ENCODE data around the gene GNAT3.

DNA sequence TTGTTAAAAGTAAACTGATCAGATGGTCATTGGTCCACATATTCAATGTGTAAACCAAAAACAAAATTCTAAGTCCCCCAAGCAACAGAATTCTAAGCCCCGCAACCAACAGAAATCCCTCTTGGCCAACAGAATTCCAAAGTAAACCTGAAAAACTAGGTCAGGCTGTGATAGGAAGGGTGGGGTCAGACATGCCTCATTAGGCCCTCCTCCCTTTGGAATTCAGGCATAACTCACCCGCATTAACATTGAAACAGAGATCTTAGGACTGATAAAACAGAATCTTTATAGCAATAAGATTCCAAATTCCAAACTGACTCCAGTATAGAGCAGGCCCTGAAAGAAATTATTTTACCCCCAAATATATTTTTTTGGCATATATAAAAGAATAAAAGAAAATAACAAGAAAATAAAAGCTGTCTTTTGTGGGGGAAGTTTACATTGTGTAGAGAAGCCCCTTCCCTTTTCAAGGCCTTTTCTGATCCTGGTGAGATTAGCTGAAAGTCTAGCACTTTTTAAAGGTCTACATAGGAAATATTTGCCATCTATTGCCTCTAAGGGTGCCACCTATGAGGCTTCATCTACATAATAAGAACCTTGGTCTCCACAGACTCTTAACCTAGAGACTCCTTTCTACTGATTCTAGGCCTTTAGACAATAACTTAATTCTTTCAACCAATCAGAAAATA, 30.5 kb downstream of the GNAT3 start:
- TF ChIP-seq ZNF138 (tag by site-specific recombination; IDR thresholded peaks at IDR 0.05; ENCODE audit: borderline replicate concordance) (no peak), ZNF16 (tag by site-specific recombination; IDR thresholded peaks at IDR 0.05; ENCODE audit: low read depth) (no peak), ZNF221 (tag by site-specific recombination; IDR thresholded peaks at IDR 0.05; ENCODE audit: borderline replicate concordance) (no peak), ZSCAN30 (tag by site-specific recombination; IDR thresholded peaks at IDR 0.05) (no peak), ZBTB21 (tag by site-specific recombination; IDR thresholded peaks at IDR 0.05) (no peak), SP2 (tag by site-specific recombination; IDR thresholded peaks at IDR 0.05) (no peak)
- TF ChIP-seq, protein P1, sequence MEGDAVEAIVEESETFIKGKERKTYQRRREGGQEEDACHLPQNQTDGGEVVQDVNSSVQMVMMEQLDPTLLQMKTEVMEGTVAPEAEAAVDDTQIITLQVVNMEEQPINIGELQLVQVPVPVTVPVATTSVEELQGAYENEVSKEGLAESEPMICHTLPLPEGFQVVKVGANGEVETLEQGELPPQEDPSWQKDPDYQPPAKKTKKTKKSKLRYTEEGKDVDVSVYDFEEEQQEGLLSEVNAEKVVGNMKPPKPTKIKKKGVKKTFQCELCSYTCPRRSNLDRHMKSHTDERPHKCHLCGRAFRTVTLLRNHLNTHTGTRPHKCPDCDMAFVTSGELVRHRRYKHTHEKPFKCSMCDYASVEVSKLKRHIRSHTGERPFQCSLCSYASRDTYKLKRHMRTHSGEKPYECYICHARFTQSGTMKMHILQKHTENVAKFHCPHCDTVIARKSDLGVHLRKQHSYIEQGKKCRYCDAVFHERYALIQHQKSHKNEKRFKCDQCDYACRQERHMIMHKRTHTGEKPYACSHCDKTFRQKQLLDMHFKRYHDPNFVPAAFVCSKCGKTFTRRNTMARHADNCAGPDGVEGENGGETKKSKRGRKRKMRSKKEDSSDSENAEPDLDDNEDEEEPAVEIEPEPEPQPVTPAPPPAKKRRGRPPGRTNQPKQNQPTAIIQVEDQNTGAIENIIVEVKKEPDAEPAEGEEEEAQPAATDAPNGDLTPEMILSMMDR (tag by site-specific recombination; IDR thresholded peaks at IDR 0.05): no peak
- TF ChIP-seq, protein P2, sequence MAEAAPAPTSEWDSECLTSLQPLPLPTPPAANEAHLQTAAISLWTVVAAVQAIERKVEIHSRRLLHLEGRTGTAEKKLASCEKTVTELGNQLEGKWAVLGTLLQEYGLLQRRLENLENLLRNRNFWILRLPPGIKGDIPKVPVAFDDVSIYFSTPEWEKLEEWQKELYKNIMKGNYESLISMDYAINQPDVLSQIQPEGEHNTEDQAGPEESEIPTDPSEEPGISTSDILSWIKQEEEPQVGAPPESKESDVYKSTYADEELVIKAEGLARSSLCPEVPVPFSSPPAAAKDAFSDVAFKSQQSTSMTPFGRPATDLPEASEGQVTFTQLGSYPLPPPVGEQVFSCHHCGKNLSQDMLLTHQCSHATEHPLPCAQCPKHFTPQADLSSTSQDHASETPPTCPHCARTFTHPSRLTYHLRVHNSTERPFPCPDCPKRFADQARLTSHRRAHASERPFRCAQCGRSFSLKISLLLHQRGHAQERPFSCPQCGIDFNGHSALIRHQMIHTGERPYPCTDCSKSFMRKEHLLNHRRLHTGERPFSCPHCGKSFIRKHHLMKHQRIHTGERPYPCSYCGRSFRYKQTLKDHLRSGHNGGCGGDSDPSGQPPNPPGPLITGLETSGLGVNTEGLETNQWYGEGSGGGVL (tag by site-specific recombination; IDR thresholded peaks at IDR 0.05): no peak
- TF ChIP-seq, protein P3, sequence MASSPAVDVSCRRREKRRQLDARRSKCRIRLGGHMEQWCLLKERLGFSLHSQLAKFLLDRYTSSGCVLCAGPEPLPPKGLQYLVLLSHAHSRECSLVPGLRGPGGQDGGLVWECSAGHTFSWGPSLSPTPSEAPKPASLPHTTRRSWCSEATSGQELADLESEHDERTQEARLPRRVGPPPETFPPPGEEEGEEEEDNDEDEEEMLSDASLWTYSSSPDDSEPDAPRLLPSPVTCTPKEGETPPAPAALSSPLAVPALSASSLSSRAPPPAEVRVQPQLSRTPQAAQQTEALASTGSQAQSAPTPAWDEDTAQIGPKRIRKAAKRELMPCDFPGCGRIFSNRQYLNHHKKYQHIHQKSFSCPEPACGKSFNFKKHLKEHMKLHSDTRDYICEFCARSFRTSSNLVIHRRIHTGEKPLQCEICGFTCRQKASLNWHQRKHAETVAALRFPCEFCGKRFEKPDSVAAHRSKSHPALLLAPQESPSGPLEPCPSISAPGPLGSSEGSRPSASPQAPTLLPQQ (tag by site-specific recombination; IDR thresholded peaks at IDR 0.05): no peak
